Retinal pigment epithelial cell (primary cell): Measurements from ENCODE around the gene COG5.

Source experiments
- DNase-seq: peaks from one replicate; pipeline ENCODE4 v3.0.0-alpha.2; 2010; ENCODE audit warnings: low read depth
- H3K4me3 ChIP-seq: 2 replicates; pipeline ENCODE4 v1.5.1; 2011; ENCODE audit warnings: mild to moderate bottlenecking, low read length, control low read depth, moderate library complexity
- TF ChIP-seq, protein P1 (sequence below): conservative IDR thresholded peaks from 2 replicates; pipeline ENCODE4 v1.5.1; 2011; ENCODE audit warnings: low read depth, low read length, control low read depth, inconsistent platforms

COG5 gene

DNA sequence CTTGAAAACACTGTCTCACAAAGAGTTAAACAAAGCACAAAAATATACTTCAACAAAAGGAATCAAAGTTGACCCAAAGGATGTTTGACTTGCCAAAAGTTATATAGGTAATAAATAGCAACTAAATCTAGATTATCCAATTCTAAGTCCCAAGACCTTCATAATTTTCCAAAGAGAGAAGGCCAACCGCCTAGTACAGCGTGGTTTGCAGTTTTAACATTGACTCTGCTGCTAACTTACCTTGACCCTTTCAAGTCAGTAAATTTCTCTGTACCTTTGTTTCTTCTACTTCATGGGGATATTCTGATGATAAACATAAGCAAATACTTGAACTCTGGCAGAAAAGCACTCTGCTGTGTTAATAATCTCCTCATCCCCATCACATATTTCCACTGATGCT, 95.7 kb downstream of the COG5 start:
- TF ChIP-seq, protein P1, sequence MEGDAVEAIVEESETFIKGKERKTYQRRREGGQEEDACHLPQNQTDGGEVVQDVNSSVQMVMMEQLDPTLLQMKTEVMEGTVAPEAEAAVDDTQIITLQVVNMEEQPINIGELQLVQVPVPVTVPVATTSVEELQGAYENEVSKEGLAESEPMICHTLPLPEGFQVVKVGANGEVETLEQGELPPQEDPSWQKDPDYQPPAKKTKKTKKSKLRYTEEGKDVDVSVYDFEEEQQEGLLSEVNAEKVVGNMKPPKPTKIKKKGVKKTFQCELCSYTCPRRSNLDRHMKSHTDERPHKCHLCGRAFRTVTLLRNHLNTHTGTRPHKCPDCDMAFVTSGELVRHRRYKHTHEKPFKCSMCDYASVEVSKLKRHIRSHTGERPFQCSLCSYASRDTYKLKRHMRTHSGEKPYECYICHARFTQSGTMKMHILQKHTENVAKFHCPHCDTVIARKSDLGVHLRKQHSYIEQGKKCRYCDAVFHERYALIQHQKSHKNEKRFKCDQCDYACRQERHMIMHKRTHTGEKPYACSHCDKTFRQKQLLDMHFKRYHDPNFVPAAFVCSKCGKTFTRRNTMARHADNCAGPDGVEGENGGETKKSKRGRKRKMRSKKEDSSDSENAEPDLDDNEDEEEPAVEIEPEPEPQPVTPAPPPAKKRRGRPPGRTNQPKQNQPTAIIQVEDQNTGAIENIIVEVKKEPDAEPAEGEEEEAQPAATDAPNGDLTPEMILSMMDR = no peak
- DNase-seq = no peak

DNA sequence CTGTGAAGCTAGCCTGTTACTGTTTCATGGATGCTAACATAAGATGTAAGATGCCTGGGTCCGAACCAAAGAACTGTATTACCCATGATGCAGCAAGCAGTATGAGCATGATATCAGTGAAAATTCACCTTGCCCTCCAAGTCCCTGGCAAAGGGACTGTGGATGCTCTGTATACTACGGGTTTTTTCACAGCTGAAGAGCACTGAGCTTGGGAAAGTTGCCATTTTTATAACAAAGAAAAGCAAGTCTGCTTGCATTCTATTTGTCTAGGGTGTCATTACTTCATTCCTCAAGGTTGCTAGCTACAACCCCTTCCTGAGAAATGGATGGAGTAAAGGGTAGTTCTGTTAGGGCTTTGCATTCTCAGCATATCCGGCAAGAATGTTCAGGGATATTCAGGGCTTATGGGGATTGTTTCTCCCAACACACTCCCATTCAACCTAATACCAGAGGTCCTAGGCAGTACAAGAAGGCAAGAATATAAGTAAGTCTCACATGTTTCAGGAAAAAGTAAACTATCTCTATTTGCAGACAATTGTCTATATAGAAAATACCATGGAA, 99.0 kb downstream of the COG5 start:
- no peak overlapping the region for H3K4me3 ChIP-seq
- TF ChIP-seq, protein P1 = no peak
- DNase-seq = no peak

More for the DNA sequence above, 95.7 kb downstream of the COG5 start:
- no peak overlapping the region for H3K4me3 ChIP-seq

DNA sequence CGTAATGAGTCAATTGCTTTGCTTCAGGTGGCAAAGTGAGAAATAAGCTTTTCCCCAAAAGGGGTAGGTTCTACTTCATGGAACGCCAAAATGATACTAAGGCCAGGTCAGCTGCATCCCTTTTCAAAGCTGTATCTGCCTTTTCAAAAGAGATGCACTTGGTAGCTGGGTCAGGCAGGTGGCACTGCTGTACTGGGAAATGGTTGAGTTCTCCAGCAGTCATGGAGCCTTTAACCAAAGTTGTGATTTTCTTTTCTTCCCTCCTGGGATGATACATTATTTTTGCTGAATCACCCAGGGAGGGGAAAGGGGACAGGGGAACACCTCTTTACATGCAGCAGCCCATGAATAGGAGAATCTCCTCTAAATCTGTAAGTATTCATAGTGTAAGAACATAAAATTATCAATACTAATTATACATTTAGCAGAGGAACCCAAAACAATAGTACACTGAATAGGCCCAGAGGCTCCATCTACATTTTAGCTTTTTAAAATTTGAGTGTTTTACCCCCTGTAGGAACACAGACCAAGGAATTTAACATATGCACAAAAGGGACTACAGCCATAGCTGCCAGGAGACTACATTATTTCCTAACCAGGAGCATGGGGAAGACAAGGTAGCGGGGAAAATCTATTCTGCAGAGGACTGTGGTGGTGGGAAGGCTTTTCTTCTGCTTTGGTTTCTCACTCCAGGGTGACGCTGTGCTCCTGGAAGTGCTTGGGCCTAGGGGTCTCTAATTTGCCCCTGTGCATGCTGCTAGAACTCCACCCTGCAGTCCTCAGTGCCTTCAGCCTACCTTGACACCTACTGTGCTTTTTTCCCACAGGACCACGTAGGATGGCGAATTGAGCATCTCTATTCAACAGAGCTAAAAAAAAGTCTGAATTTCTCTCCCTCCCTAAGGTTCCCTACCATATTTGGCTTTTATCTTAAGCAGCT, 100.3 kb downstream of the COG5 start:
- DNase-seq = peak; percentile 16
- TF ChIP-seq, protein P1 = peak; percentile 81
- H3K4me3 ChIP-seq = no peak overlapping the region

DNA sequence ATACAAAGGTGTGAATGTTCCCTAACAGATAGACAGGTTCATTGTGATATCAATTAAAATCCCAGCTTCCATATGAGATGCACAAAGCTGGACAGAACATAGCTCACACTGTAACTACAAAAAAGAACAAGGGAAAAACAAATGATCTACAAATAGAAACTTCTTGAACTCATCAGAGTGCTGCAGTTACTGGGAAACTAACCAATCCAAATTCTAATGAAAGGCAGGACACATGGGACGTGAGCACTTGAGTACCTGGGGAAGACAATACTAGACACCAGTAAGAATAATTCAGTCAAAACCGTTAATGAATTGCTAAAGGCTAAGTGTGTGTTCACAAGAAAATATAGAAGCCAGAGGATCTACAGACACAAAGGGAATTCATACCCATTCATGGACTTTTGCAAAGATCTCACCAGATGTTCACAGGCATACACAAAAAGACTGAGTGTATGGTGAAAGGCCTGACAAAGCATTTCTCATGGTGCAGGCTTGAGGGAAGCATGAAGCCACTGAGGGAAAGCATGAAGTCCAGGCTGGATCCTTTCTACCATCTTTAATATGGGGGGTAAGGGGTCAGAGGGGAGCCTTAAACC, 101.7 kb downstream of the COG5 start:
- H3K4me3 ChIP-seq = no peak overlapping the region
- TF ChIP-seq, protein P1 = no peak

DNA sequence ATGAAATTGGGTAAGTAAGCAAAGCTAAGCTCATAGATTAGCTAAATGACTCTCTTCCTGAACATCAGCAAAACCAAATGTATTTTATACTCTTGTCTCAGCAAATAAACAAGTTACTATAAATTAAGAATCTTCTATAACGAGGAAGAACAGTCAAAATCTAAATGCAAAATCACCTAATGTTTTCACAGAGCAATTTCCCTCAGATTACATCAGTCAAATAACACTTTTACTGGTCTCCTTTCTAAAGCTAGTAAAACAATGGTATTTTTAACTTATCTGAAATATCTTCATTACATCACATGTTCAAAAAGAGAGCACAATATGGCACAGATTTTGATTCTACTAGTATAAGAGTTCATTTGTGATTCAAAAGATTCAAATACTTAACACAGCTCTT, 110.3 kb downstream of the COG5 start:
- no peak overlapping the region for H3K4me3 ChIP-seq
- DNase-seq = no peak
- TF ChIP-seq, protein P1 = no peak

More for the DNA sequence above, 101.7 kb downstream of the COG5 start:
- no peak for DNase-seq

DNA sequence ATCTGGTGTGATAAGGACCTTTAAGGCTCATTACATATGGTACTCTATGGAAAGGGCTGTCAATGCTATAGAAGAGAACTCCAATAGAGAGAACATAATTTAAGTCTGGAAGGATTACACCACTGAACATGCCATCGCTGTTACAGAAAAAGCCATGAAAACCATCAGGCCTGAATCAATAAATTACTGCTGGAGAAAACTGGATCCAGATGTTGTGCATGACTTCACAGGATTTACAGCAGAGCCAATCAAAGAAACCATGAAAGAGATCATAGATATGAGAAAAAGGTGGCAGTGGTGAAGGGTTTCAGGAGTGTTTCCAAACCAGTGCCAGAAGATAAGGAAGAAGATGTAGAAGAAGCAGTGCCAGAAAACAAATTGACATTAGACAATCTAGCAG, 112.8 kb downstream of the COG5 start:
- no peak overlapping the region for H3K4me3 ChIP-seq
- DNase-seq = no peak
- TF ChIP-seq, protein P1 = no peak
